ENCODE measurements around the gene PLOD3.

DNA sequence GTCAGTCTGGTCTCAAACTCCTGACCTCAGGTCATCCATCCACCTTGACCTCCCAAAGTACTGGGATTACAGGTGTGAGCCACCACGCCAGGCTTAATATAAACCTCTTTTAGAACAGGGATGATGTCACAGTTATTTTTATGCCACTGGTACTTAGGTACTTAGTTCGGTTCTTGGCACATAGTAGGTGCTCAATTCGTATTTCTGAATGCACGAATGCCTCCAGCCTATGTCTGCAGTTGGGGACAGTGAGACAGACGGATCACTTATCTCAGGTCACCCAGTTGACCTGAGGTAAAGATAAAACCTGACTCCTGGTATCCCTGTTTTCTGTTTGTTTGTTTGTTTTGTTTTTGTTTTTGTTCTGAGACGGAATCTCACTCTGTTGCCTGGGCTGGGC, 31.2 kb downstream of the PLOD3 start:
- TF ChIP-seq POLR2A (IDR thresholded peaks at IDR 0.05) (no peak), CTCF (IDR thresholded peaks at IDR 0.05) (no peak)
